H1 (cell line): ENCODE results near the gene GPR176. TPM values are rescaled to one million over a fixed set of nuclear protein-coding genes. Genes with fewer than 3 reads are reported as not detected.

Source experiments
- ATF2 ChIP-seq: IDR thresholded peaks from 2 replicates; pipeline ENCODE4 v1.6.1; 2012; ENCODE audit warnings: low read length, inconsistent platforms
- CBX5 ChIP-seq: fragments of 300-800, 300-1000 bp; sonication (generic); IDR thresholded peaks from 2 replicates; pipeline ENCODE4 v1.7.1; 2016; ENCODE audit warnings: antibody characterized with exemption, low read length, low read depth
- CEBPB ChIP-seq: IDR thresholded peaks from 2 replicates; pipeline ENCODE4 v1.6.1; 2012; ENCODE audit warnings: low read depth, low read length
- GABPA ChIP-seq: IDR thresholded peaks from 2 replicates; pipeline ENCODE4 v1.6.1; 2011; ENCODE audit warnings: mild to moderate bottlenecking, low read length, moderate library complexity, borderline replicate concordance; ENCODE audit not compliant: insufficient read depth
- PHF8 ChIP-seq: fragments of 200-600 bp; sonication (generic); conservative IDR thresholded peaks from 2 replicates; pipeline ENCODE4 v1.7.1; 2012; ENCODE audit warnings: low read depth, mild to moderate bottlenecking, inconsistent platforms, low read length, moderate library complexity
- SP1 ChIP-seq: IDR thresholded peaks from 2 replicates; pipeline ENCODE4 v1.6.1; 2011; ENCODE audit warnings: low read depth, low read length
- TBP ChIP-seq: IDR thresholded peaks from 2 replicates; pipeline ENCODE4 v1.6.1; 2011; ENCODE audit warnings: low read depth, low read length, improper control_type of control experiment
- USF2 ChIP-seq: IDR thresholded peaks from 2 replicates; pipeline ENCODE4 v1.6.1; 2011; ENCODE audit warnings: low read length, improper control_type of control experiment
- polyA plus RNA-seq, 7 experiments: library from polyadenylated mRNA; depleted of rRNA in 3 of 7; stranded (reverse) in 5 of 7; unstranded in 2 of 7; fragments of >200 nt in 5 of 7; fragments of 200-250 nt in 2 of 7; gene quantifications; 1 replicate in 5 of 7; 2 replicates in 1 of 7; 4 replicates in 1 of 7; pipeline versions ENCODE4 v1.2.1 to v1.2.3, GENCODE V29; 2011 to 2013; ENCODE audit warnings: missing spikeins in 2 of 7, mixed read lengths in 2 of 7
- total RNA-seq: library from RNA; stranded (reverse); fragmentation: NEBNext Ultra II Directional; extraction: Animal tissue kit (Norgen Biotek cat#: 25700); gene quantifications from 2 replicates; pipeline ENCODE4 v1.2.1, GENCODE V29; 2021

Gene GPR176
- total and polyA plus RNA-seq, 2 of the 8 experiments (the other 6 are each of a cell fraction or from before 2014, with no cell fraction given) = 190 to 281 TPM

- TF ChIP-seq SP1 (no peak), GABPA (no peak), TBP (no peak), CEBPB (no peak), USF2 (no peak), CBX5 (no peak), PHF8 (no peak), ATF2 (no peak)
Observed at GRCh38 chr15:39859636-39860035, 60.4 kb downstream of the GPR176 start (continued).
